Measurements from ENCODE around the gene DNAJC8. TPM values are rescaled to one million over a fixed set of nuclear protein-coding genes. Genes with fewer than 3 reads are reported as not detected.
A peak's percentile ranks its signal among the peaks of the same experiment; 100 is the strongest.

DNAJC8 gene
- total and polyA plus RNA-seq, 2 of the 4 experiments (the other 2 are of a cell fraction) = 53.6 to 81.0 TPM

- Histone ChIP-seq H3K14ac (replicated peaks; ENCODE audit: low read depth, low read length) (peak overlapping the region; percentile 79), H2BK20ac (ENCODE audit: low read depth, low read length) (no peak overlapping the region), H2BK5ac (ENCODE audit: low read depth, low read length, poor library complexity, severe bottlenecking) (peak overlapping the region; percentile 93), H3K4me1 (ENCODE audit: control insufficient read depth, insufficient read depth, low read length) (peaks cover 18% of the 10 kb centered on the region), H2AFZ (replicated peaks; ENCODE audit: low read length, poor library complexity) (peak overlapping the region; percentile 93), H3K9me3 (ENCODE audit: control insufficient read depth, insufficient read depth, low read length) (no peaks in the 10 kb centered on the region), H4K91ac (ENCODE audit: insufficient read depth, low read depth, low read length) (peak overlapping the region; percentile 78), H2AK9ac (replicated peaks; ENCODE audit: low read depth, low read length, poor library complexity) (peak overlapping the region; percentile 99), H3K4me2 (ENCODE audit: low read depth, low read length) (peak overlapping the region; percentile 97), H3K27ac (ENCODE audit: insufficient read depth, low read length) (peak overlapping the region; percentile 92), H2BK15ac (ENCODE audit: low read depth, low read length) (no peak overlapping the region), H3K27me3 (ENCODE audit: control insufficient read depth, insufficient read depth, low read length) (no peaks in the 10 kb centered on the region), H3K4me3 (ENCODE audit: insufficient read depth, low read depth, low read length) (peak overlapping the region; percentile 99), H3K9me1 (ENCODE audit: insufficient read depth, low read length) (peaks cover 23% of the 10 kb centered on the region), H2BK120ac (ENCODE audit: low read depth, low read length) (peak overlapping the region; percentile 53; the same call in 1 of the 2 replicates), H3K18ac (ENCODE audit: low read depth, low read length) (peak overlapping the region; percentile 68), H2AK5ac (ENCODE audit: low read depth, low read length) (peak overlapping the region; percentile 57), H3K4ac (ENCODE audit: low read depth, low read length) (peak overlapping the region; percentile 87), H4K5ac (ENCODE audit: low read depth, low read length) (peak overlapping the region; percentile 40; the same call in 1 of the 2 replicates), H3K36me3 (ENCODE audit: control insufficient read depth, insufficient read depth, low read length) (peaks cover 4% of the 10 kb centered on the region; the same call in 1 of the 2 replicates), H3K23ac (ENCODE audit: low read depth, low read length) (peak overlapping the region; percentile 85), H3K56ac (ENCODE audit: extremely low read depth, insufficient read depth, low read length) (peak overlapping the region; percentile 69; the same call in 1 of the 2 replicates), H4K8ac (ENCODE audit: low read depth in 2 of 2, low read length in 2 of 2) (peak overlapping the region in 1 of 2 experiments; percentile 57; a peak in 1 of 4 replicates), H3K9ac (ENCODE audit: low read depth, low read length) (peak overlapping the region; percentile 88), H3K79me1 (ENCODE audit: low read depth in 1 of 2, low read length in 2 of 2) (peaks cover 0 to 45% of the 10 kb centered on the region in 2 experiments; a peak in 2 of 4 replicates), H4K20me1 (ENCODE audit: insufficient read depth, low read length) (peaks cover 52% of the 10 kb centered on the region)
- TF ChIP-seq SMC3 (IDR thresholded peaks at IDR 0.05; ENCODE audit: low read depth, low read length) (no peak), BHLHE40 (IDR thresholded peaks at IDR 0.05; ENCODE audit: low read depth, low read length) (no peak), MXI1 (IDR thresholded peaks at IDR 0.05; ENCODE audit: borderline replicate concordance, low read depth, low read length) (no peak), MAZ (IDR thresholded peaks at IDR 0.05; ENCODE audit: borderline replicate concordance, low read depth, low read length) (peak; percentile 58; the same call in 1 of the 2 replicates), CEBPB (IDR thresholded peaks at IDR 0.05; ENCODE audit: low read depth, low read length) (peak; percentile 61; the same call in 1 of the 2 replicates), RAD21 (IDR thresholded peaks at IDR 0.05; ENCODE audit: low read length) (peak; percentile 1; the same call in 1 of the 2 replicates), NFE2L2 (IDR thresholded peaks at IDR 0.05; ENCODE audit: low read depth, low read length) (no peak), FOS (IDR thresholded peaks at IDR 0.05; ENCODE audit: low read depth, low read length) (no peak), RFX5 (IDR thresholded peaks at IDR 0.05; ENCODE audit: low read depth, low read length) (no peak), POLR2A (IDR thresholded peaks at IDR 0.05; ENCODE audit: low read depth, low read length) (no peak), CHD1 (IDR thresholded peaks at IDR 0.05; ENCODE audit: low read depth, low read length) (0 out of 2 replicates have a peak, but pooled peaks have one; percentile 68)
- TF ChIP-seq, protein P1, sequence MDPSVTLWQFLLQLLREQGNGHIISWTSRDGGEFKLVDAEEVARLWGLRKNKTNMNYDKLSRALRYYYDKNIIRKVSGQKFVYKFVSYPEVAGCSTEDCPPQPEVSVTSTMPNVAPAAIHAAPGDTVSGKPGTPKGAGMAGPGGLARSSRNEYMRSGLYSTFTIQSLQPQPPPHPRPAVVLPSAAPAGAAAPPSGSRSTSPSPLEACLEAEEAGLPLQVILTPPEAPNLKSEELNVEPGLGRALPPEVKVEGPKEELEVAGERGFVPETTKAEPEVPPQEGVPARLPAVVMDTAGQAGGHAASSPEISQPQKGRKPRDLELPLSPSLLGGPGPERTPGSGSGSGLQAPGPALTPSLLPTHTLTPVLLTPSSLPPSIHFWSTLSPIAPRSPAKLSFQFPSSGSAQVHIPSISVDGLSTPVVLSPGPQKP (IDR thresholded peaks at IDR 0.05; ENCODE audit: borderline replicate concordance, low read depth, low read length) = no peak
- TF ChIP-seq, protein P2, sequence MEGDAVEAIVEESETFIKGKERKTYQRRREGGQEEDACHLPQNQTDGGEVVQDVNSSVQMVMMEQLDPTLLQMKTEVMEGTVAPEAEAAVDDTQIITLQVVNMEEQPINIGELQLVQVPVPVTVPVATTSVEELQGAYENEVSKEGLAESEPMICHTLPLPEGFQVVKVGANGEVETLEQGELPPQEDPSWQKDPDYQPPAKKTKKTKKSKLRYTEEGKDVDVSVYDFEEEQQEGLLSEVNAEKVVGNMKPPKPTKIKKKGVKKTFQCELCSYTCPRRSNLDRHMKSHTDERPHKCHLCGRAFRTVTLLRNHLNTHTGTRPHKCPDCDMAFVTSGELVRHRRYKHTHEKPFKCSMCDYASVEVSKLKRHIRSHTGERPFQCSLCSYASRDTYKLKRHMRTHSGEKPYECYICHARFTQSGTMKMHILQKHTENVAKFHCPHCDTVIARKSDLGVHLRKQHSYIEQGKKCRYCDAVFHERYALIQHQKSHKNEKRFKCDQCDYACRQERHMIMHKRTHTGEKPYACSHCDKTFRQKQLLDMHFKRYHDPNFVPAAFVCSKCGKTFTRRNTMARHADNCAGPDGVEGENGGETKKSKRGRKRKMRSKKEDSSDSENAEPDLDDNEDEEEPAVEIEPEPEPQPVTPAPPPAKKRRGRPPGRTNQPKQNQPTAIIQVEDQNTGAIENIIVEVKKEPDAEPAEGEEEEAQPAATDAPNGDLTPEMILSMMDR (conservative IDR thresholded peaks at IDR 0.05; ENCODE audit: low read depth, low read length) = no peak
- BruUV-seq (replicated peaks) = no TSS peak
- in situ Hi-C loops (cut with MboI; ENCODE audit: low sequenced_read_pairs) = loop anchor here (10.0 kb wide), 1 partner anchor 345 kb away; no protein-coding TSS in a partner anchor
- CTCF ChIA-PET = no interaction called here
- POLR2A ChIA-PET (ENCODE audit: unreplicated experiment) = interaction anchor here (0.5 to 0.8 kb wide), 2 partner anchors 14 to 33 kb away, joined by 6 to 10 read pairs; no protein-coding TSS in a partner anchor
- 2% methylated on average over 16 of the region's 66 CpGs; no CpG with 5 or more reads in 1 of the 2 experiments for WGBS, 2 experiments (ENCODE audit: extremely low coverage in 2 of 2, insufficient read length in 1 of 2)
- DNase-seq (peak; percentile 88), ATAC-seq (ENCODE audit: low read depth) (peak; percentile 76)
- dilution Hi-C loops (cut with HindIII; ENCODE audit: low sequenced_read_pairs, unreplicated experiment) = no loop called here
- intact Hi-C loops (cut with micrococcal nuclease) = loop anchor here (5.0 kb wide), 1 partner anchor 342 kb away; no protein-coding TSS in a partner anchor
These were observed 27.3 kb upstream of the DNAJC8 start for GRCh38 chr1:28259934-28260802.
